ENCODE results near the gene NCF2.

Gene NCF2

DNA sequence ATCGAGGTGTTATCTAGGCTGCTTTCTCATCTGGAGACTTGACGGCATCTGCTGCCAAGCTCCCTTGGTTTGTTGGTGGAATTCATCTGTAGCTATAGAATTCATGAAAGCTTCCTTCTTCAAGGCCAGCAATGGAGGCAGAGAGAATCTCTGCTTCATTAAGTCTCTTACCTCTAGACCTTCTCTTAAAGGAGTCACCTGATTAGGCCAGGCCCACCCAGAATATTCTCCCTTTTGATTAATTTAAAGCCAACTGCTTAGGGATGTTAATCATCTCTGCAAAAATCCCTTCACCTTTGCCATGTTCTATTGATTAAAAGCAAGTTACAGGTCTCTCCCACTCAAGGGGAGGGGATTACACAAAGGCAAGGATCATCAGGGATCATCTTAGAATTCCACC lies 5.3 kb upstream of the NCF2 start:
- no peaks in the 10 kb centered on the region for H3K27me3 ChIP-seq (replicated peaks in 2 of 5; ENCODE audit: control insufficient read depth in 4 of 5, insufficient read depth in 5 of 5, low read length in 4 of 5)
- ChIA-PET CTCF (no interaction called here), POLR2A (no interaction called here)
- no peak overlapping the region for H3K27ac ChIP-seq (ENCODE audit: insufficient read depth in 1 of 2, low read depth in 1 of 2, low read length in 2 of 2, poor library complexity in 1 of 2, severe bottlenecking in 2 of 2)
- H3K4me1 ChIP-seq (ENCODE audit: control extremely low read depth in 1 of 4, control insufficient read depth in 4 of 4, insufficient read depth in 4 of 4, low read length in 3 of 4), result peaks cover 0 to 33% (median 4%) of the 10 kb centered on the region in 4 experiments
- H3K36me3 ChIP-seq (ENCODE audit: control insufficient read depth in 4 of 4, insufficient read depth in 4 of 4, low read length in 3 of 4), result no peaks in the 10 kb centered on the region
- 86% methylated on average over 1 of the region's 2 CpGs for WGBS (ENCODE audit: insufficient coverage)
- no peaks in the 10 kb centered on the region for H3K9me3 ChIP-seq (ENCODE audit: control extremely low read depth in 1 of 5, control insufficient read depth in 4 of 5, insufficient read depth in 2 of 5, low read depth in 1 of 5, low read length in 4 of 5)
- no peak overlapping the region for H3K4me3 ChIP-seq (ENCODE audit: control insufficient read depth in 1 of 7, extremely low read depth in 1 of 7, insufficient read depth in 4 of 7, low read depth in 2 of 7, low read length in 6 of 7)
- DNase-seq, result no peak

DNA sequence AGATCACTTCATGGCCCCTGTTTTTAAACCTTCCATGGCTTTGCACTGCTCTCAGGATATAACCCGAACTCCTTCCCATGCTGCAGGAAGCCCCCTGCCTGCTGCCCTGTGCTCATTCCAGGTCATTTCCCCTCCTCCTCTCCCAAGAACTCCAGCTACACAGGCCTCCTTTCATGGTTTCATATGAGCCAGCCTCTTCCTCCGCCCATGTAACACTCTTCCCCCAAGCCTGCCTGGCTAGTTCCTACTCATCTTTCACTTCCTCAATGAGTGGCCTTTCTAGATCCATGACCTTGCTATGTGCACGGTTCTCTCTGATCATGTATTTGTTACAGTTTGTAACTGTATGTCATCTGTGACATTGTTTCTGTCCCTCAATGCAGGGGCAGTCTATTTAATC lies 3.1 kb upstream of the NCF2 start:
- ChIA-PET CTCF (no interaction called here), POLR2A (no interaction called here)
- Histone ChIP-seq H3K36me3 (ENCODE audit: control insufficient read depth in 4 of 4, insufficient read depth in 4 of 4, low read length in 3 of 4) (no peaks in the 10 kb centered on the region), H3K27me3 (replicated peaks in 2 of 5; ENCODE audit: control insufficient read depth in 4 of 5, insufficient read depth in 5 of 5, low read length in 4 of 5) (no peaks in the 10 kb centered on the region), H3K4me1 (ENCODE audit: control extremely low read depth in 1 of 4, control insufficient read depth in 4 of 4, insufficient read depth in 4 of 4, low read length in 3 of 4) (peaks cover 3 to 51% (median 12%) of the 10 kb centered on the region in 4 experiments), H3K4me3 (ENCODE audit: control insufficient read depth in 1 of 7, extremely low read depth in 1 of 7, insufficient read depth in 4 of 7, low read depth in 2 of 7, low read length in 6 of 7) (no peak overlapping the region), H3K27ac (ENCODE audit: insufficient read depth in 1 of 2, low read depth in 1 of 2, low read length in 2 of 2, poor library complexity in 1 of 2, severe bottlenecking in 2 of 2) (no peak overlapping the region), H3K9me3 (ENCODE audit: control extremely low read depth in 1 of 5, control insufficient read depth in 4 of 5, insufficient read depth in 2 of 5, low read depth in 1 of 5, low read length in 4 of 5) (no peaks in the 10 kb centered on the region)
- WGBS (ENCODE audit: insufficient coverage), result 91% methylated on average over 3 of the region's 3 CpGs
- DNase-seq, result no peak

DNA sequence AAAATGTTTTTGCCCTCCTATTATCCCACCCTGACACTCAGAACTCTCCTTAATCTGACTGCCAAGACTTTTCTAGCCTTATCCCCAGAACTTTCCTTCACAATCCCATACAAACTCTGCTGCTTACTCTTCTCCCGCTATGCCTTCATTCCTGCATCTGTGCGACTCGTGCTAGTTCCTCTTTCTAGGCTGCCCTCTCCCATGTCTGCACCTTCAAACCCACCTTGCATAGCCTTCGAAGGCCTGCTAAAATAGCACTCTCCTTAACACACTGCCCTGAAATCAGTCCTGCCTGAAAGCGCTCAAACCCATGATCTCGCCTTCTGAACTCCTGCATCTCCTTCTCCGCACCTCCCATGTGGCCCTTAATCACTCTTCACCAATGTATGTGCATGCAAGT lies 2.5 kb upstream of the NCF2 start:
- no peak overlapping the region for H3K27ac ChIP-seq (ENCODE audit: insufficient read depth in 1 of 2, low read depth in 1 of 2, low read length in 2 of 2, poor library complexity in 1 of 2, severe bottlenecking in 2 of 2)
- no peak for DNase-seq
- ChIA-PET POLR2A (no interaction called here), CTCF (interaction anchor here (1.0 kb wide), 1 partner anchor 7 kb away, joined by 4 read pairs; no protein-coding TSS in a partner anchor)
- H3K4me1 ChIP-seq (ENCODE audit: control extremely low read depth in 1 of 4, control insufficient read depth in 4 of 4, insufficient read depth in 4 of 4, low read length in 3 of 4), result peaks cover 3 to 55% (median 12%) of the 10 kb centered on the region in 4 experiments
- WGBS (ENCODE audit: insufficient coverage), result 89% methylated on average over 7 of the region's 7 CpGs
- no peaks in the 10 kb centered on the region for H3K27me3 ChIP-seq (replicated peaks in 2 of 5; ENCODE audit: control insufficient read depth in 4 of 5, insufficient read depth in 5 of 5, low read length in 4 of 5)
- no peaks in the 10 kb centered on the region for H3K9me3 ChIP-seq (ENCODE audit: control extremely low read depth in 1 of 5, control insufficient read depth in 4 of 5, insufficient read depth in 2 of 5, low read depth in 1 of 5, low read length in 4 of 5)
- H3K4me3 ChIP-seq (ENCODE audit: control insufficient read depth in 1 of 7, extremely low read depth in 1 of 7, insufficient read depth in 4 of 7, low read depth in 2 of 7, low read length in 6 of 7), result no peak overlapping the region
- H3K36me3 ChIP-seq (ENCODE audit: control insufficient read depth in 4 of 4, insufficient read depth in 4 of 4, low read length in 3 of 4), result no peaks in the 10 kb centered on the region

DNA sequence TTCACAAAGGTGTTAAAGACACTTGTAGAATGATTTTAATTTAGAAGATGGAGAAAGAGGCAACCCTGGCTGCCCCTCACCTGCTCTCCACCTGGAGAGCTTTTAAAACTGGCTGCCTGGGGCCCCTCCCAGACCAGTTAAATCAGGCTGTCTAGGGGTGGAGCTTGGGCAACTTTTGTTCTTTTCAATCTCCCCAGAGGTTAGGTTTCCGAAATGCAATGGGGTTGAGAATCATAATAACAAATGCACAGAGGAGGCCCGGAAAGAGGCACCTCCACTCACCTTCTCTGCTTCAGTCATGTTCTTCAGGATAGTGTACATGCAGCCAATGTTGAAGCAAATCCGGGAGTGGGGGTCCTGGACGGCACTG lies 400 bp downstream of the NCF2 start:
- DNase-seq, result no peak
- 98% methylated on average over 4 of the region's 4 CpGs for WGBS (ENCODE audit: insufficient coverage)
- POLR2A ChIA-PET, result interaction anchor here (0.6 kb wide), 1 partner anchor 45 kb away, joined by 3 read pairs; no protein-coding TSS in a partner anchor
- H3K36me3 ChIP-seq (ENCODE audit: control insufficient read depth in 4 of 4, insufficient read depth in 4 of 4, low read length in 3 of 4), result peaks cover 0 to 6% (median 0%) of the 10 kb centered on the region in 4 experiments
- H3K27me3 ChIP-seq (replicated peaks in 2 of 5; ENCODE audit: control insufficient read depth in 4 of 5, insufficient read depth in 5 of 5, low read length in 4 of 5), result no peaks in the 10 kb centered on the region
- H3K27ac ChIP-seq (ENCODE audit: insufficient read depth in 1 of 2, low read depth in 1 of 2, low read length in 2 of 2, poor library complexity in 1 of 2, severe bottlenecking in 2 of 2), result no peak overlapping the region
- CTCF ChIA-PET, result interaction anchor here (1.5 to 1.7 kb wide), 3 partner anchors 8 to 12 kb away, joined by 4 to 5 read pairs (median 5); no protein-coding TSS in a partner anchor
- H3K9me3 ChIP-seq (ENCODE audit: control extremely low read depth in 1 of 5, control insufficient read depth in 4 of 5, insufficient read depth in 2 of 5, low read depth in 1 of 5, low read length in 4 of 5), result no peaks in the 10 kb centered on the region
- peaks cover 5 to 58% (median 12%) of the 10 kb centered on the region in 4 experiments for H3K4me1 ChIP-seq (ENCODE audit: control extremely low read depth in 1 of 4, control insufficient read depth in 4 of 4, insufficient read depth in 4 of 4, low read length in 3 of 4)
- peak overlapping the region in 4 of 7 experiments; percentile 25 to 58 (median 34) for H3K4me3 ChIP-seq (ENCODE audit: control insufficient read depth in 1 of 7, extremely low read depth in 1 of 7, insufficient read depth in 4 of 7, low read depth in 2 of 7, low read length in 6 of 7)

DNA sequence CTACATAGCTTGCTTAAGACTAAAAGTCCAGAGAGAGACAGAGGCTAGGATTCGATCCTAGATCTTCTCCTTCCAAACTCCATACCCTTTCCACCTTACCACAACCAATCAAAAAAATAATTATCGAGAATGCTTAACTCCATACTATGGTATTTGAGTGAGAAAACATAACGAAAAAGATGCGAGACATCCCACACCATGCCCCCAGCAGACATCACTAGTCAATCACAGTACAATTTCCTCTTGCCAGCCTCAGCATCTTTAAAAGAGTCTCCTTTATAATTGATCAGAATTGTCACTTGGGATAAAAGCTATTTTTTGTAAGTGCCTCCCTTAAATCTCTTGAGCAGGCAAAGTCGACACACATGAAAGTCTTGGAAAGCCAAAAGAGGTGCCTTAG lies 875 bp downstream of the NCF2 start:
- WGBS (ENCODE audit: insufficient coverage), result 85% methylated on average over 3 of the region's 5 CpGs
- H3K4me1 ChIP-seq (ENCODE audit: control extremely low read depth in 1 of 4, control insufficient read depth in 4 of 4, insufficient read depth in 4 of 4, low read length in 3 of 4), result peaks cover 6 to 61% (median 13%) of the 10 kb centered on the region in 4 experiments
- peak overlapping the region in 2 of 7 experiments; percentile 31 to 48 for H3K4me3 ChIP-seq (ENCODE audit: control insufficient read depth in 1 of 7, extremely low read depth in 1 of 7, insufficient read depth in 4 of 7, low read depth in 2 of 7, low read length in 6 of 7)
- H3K27ac ChIP-seq (ENCODE audit: insufficient read depth in 1 of 2, low read depth in 1 of 2, low read length in 2 of 2, poor library complexity in 1 of 2, severe bottlenecking in 2 of 2), result no peak overlapping the region
- peaks cover 0 to 6% (median 0%) of the 10 kb centered on the region in 4 experiments for H3K36me3 ChIP-seq (ENCODE audit: control insufficient read depth in 4 of 4, insufficient read depth in 4 of 4, low read length in 3 of 4)
- DNase-seq, result no peak
- ChIA-PET CTCF (interaction anchor here (1.1 to 1.7 kb wide), 4 partner anchors 9 to 12 kb away, joined by 3 to 5 read pairs (median 4); no protein-coding TSS in a partner anchor), POLR2A (interaction anchor here (0.6 kb wide), 1 partner anchor 22 kb away, joined by 4 read pairs; no protein-coding TSS in a partner anchor)
- no peaks in the 10 kb centered on the region for H3K27me3 ChIP-seq (replicated peaks in 2 of 5; ENCODE audit: control insufficient read depth in 4 of 5, insufficient read depth in 5 of 5, low read length in 4 of 5)
- H3K9me3 ChIP-seq (ENCODE audit: control extremely low read depth in 1 of 5, control insufficient read depth in 4 of 5, insufficient read depth in 2 of 5, low read depth in 1 of 5, low read length in 4 of 5), result no peaks in the 10 kb centered on the region

DNA sequence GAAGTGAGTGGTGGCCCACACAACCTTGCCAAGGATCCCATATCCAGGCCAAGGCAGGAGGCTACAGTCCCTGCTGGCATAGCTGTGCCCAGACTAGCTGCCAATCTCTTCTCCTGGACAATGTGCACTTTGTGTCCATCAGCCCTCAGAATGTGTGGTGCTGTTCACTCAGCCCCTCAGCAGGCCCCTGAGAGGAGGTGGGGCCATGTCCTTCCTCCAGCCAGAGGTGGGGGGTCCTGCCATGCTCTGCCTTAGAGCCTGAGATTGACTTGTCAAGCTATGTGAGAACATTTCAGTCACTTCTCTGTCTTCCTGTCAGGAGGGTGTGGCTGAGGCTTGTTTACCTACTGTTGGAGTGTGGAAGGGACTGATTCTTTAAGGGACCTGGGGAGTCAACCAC lies 1.4 kb downstream of the NCF2 start:
- H3K4me1 ChIP-seq (ENCODE audit: control extremely low read depth in 1 of 4, control insufficient read depth in 4 of 4, insufficient read depth in 4 of 4, low read length in 3 of 4), result peaks cover 6 to 66% (median 13%) of the 10 kb centered on the region in 4 experiments
- CTCF ChIA-PET, result interaction anchor here (1.1 to 1.7 kb wide), 3 partner anchors 9 to 11 kb away, joined by 3 to 5 read pairs (median 4); no protein-coding TSS in a partner anchor

DNA sequence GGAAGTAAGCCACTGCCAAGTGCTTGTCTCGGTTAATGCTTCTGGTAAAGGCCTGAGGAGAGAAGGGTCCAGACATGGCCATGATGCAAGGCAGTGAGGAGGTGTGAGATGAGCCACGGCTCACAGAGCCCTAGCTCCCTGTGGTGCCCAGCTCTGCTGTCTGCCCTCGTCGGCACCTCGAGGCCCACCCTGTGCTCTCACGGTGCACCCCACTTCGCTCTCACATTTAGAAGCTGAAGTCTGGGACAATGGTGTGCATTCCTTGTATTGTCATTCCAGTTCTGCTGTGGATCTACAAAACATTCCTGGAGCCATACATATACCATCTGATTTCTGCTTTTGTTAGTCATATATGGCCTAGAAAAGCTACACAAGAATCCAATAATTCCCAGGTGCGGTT lies 3.3 kb downstream of the NCF2 start:
- no peak overlapping the region for H3K4me3 ChIP-seq (ENCODE audit: control insufficient read depth in 1 of 7, extremely low read depth in 1 of 7, insufficient read depth in 4 of 7, low read depth in 2 of 7, low read length in 6 of 7)
- CTCF ChIA-PET, result interaction anchor here (1.3 to 1.5 kb wide), 2 partner anchors 27 to 42 kb away, joined by 3 to 4 read pairs; no protein-coding TSS in a partner anchor
- peaks cover 0 to 6% (median 0%) of the 10 kb centered on the region in 4 experiments for H3K36me3 ChIP-seq (ENCODE audit: control insufficient read depth in 4 of 4, insufficient read depth in 4 of 4, low read length in 3 of 4)
- H3K4me1 ChIP-seq (ENCODE audit: control extremely low read depth in 1 of 4, control insufficient read depth in 4 of 4, insufficient read depth in 4 of 4, low read length in 3 of 4), result peaks cover 6 to 69% (median 17%) of the 10 kb centered on the region in 4 experiments
- no peaks in the 10 kb centered on the region for H3K9me3 ChIP-seq (ENCODE audit: control extremely low read depth in 1 of 5, control insufficient read depth in 4 of 5, insufficient read depth in 2 of 5, low read depth in 1 of 5, low read length in 4 of 5)
- H3K27me3 ChIP-seq (replicated peaks in 2 of 5; ENCODE audit: control insufficient read depth in 4 of 5, insufficient read depth in 5 of 5, low read length in 4 of 5), result no peaks in the 10 kb centered on the region
- 98% methylated on average over 8 of the region's 8 CpGs for WGBS (ENCODE audit: insufficient coverage)
- no peak for DNase-seq
- POLR2A ChIA-PET, result no interaction called here
- no peak overlapping the region for H3K27ac ChIP-seq (ENCODE audit: insufficient read depth in 1 of 2, low read depth in 1 of 2, low read length in 2 of 2, poor library complexity in 1 of 2, severe bottlenecking in 2 of 2)

More for the DNA sequence above, 1.4 kb downstream of the NCF2 start:
- Histone ChIP-seq H3K36me3 (ENCODE audit: control insufficient read depth in 4 of 4, insufficient read depth in 4 of 4, low read length in 3 of 4) (peaks cover 0 to 6% (median 0%) of the 10 kb centered on the region in 4 experiments), H3K4me3 (ENCODE audit: control insufficient read depth in 1 of 7, extremely low read depth in 1 of 7, insufficient read depth in 4 of 7, low read depth in 2 of 7, low read length in 6 of 7) (peak overlapping the region in 2 of 7 experiments; percentile 31 to 48), H3K9me3 (ENCODE audit: control extremely low read depth in 1 of 5, control insufficient read depth in 4 of 5, insufficient read depth in 2 of 5, low read depth in 1 of 5, low read length in 4 of 5) (no peaks in the 10 kb centered on the region), H3K27ac (ENCODE audit: insufficient read depth in 1 of 2, low read depth in 1 of 2, low read length in 2 of 2, poor library complexity in 1 of 2, severe bottlenecking in 2 of 2) (no peak overlapping the region), H3K27me3 (replicated peaks in 2 of 5; ENCODE audit: control insufficient read depth in 4 of 5, insufficient read depth in 5 of 5, low read length in 4 of 5) (no peaks in the 10 kb centered on the region)
- POLR2A ChIA-PET, result interaction anchor here (0.6 kb wide), 1 partner anchor 21 kb away, joined by 4 read pairs; no protein-coding TSS in a partner anchor
- DNase-seq, result no peak
